ENCODE data around the gene TTLL9. TPM values are rescaled to one million over a fixed set of nuclear protein-coding genes. Genes with fewer than 3 reads are reported as not detected.

Gene TTLL9
- total and polyA plus RNA-seq, 10 of the 15 experiments (the other 5 are each of a cell fraction or from before 2014, with no cell fraction given): 0.03 to 0.77 (median 0.11) TPM; not detected in 2

- TF ChIP-seq MTA2 (IDR thresholded peaks at IDR 0.05; ENCODE audit: low read depth) (no peak), POLR2AphosphoS5 (IDR thresholded peaks at IDR 0.05; ENCODE audit: low read length) (no peak), SREBF2 (IDR thresholded peaks at IDR 0.05; ENCODE audit: low read length) (no peak), BRCA1 (IDR thresholded peaks at IDR 0.05; ENCODE audit: low read depth, low read length) (no peak), MYB (IDR thresholded peaks at IDR 0.05; ENCODE audit: borderline replicate concordance, low read depth, low read length) (no peak), BHLHE40 (IDR thresholded peaks at IDR 0.05; ENCODE audit: borderline replicate concordance in 1 of 2, low read depth in 2 of 2, low read length in 1 of 2) (no peak; a peak in 1 of 4 replicates), ZNF217 (IDR thresholded peaks at IDR 0.05) (no peak), IKZF2 (IDR thresholded peaks at IDR 0.05) (no peak), RELB (IDR thresholded peaks at IDR 0.05; ENCODE audit: low read depth) (no peak), CEBPZ (IDR thresholded peaks at IDR 0.05; ENCODE audit: low read depth, low read length) (no peak), ESRRA (IDR thresholded peaks at IDR 0.05; ENCODE audit: low read length) (no peak), NFXL1 (IDR thresholded peaks at IDR 0.05; ENCODE audit: borderline replicate concordance) (no peak), HSF1 (IDR thresholded peaks at IDR 0.05; ENCODE audit: low read depth, low read length) (no peak), PML (IDR thresholded peaks at IDR 0.05; ENCODE audit: low read length) (no peak), CEBPB (IDR thresholded peaks at IDR 0.05; ENCODE audit: borderline replicate concordance in 1 of 2, low read depth in 2 of 2, low read length in 2 of 2) (no peak), FOXM1 (IDR thresholded peaks at IDR 0.05; ENCODE audit: low read depth, low read length) (no peak), STAT3 (IDR thresholded peaks at IDR 0.05; ENCODE audit: low read depth, low read length) (no peak), TARDBP (IDR thresholded peaks at IDR 0.05; ENCODE audit: borderline replicate concordance) (no peak), MAX (IDR thresholded peaks at IDR 0.05; ENCODE audit: low read depth, low read length) (peak; percentile 33; the same call in 1 of the 2 replicates), MTA3 (IDR thresholded peaks at IDR 0.05; ENCODE audit: borderline replicate concordance, low read length) (no peak), IKZF1 (conservative IDR thresholded peaks at IDR 0.05) (no peak; the same call in 1 of the 2 replicates), ATF7 (IDR thresholded peaks at IDR 0.05; ENCODE audit: low read depth) (no peak), RBBP5 (conservative IDR thresholded peaks at IDR 0.05) (no peak), SIN3A (IDR thresholded peaks at IDR 0.05; ENCODE audit: low read depth, low read length) (peak; percentile 98)
These were observed 98.1 kb downstream of the TTLL9 start (continued) for GRCh38 chr20:31968291-31969126.
